Activated CD4-positive, alpha-beta T cell treated with anti-CD3 and anti-CD28 coated beads for 24 hours (primary cell): ENCODE measurements around the gene CELA2B.
"Not testable (repeated sequence)": the region's sequence is repeated elsewhere in the genome, so short reads cannot be mapped to it uniquely, and the experiment has no call there.

Experiments
- DNase-seq, 2 donors: peaks; one replicate each; pipeline ENCODE4 v3.0.0-alpha.2; 2020; ENCODE audit warnings: low read depth in 2 of 2

Gene CELA2B

DNA sequence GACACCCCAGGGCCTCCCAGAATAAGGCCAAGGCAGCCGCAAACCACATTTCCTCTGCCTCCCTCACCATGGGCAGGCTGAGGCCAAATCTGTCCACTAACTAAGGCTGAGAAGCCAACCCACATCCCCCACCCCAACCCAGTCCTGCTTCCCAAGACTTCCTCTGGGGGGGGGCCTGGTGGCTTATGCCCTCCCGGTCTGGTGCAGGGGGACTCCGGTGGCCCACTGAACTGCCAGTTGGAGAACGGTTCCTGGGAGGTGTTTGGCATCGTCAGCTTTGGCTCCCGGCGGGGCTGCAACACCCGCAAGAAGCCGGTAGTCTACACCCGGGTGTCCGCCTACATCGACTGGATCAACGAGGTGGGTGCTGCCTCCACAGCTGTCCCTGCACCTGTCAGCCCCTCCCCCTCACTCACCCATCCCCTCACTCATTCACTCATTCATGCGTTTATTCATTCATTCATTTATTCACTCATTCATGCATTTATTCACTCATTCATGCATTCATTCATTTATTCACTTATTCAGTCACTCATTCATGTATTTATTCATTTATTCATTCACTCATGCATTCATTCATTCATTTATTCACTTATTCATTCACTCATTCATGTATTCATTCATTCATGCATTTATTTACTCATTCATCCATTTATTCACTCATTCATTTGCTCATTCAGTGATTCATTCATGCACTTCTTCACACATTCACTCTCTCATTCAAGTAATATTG is 30.3 kb upstream of the CELA2B start:
- no peak for DNase-seq

DNA sequence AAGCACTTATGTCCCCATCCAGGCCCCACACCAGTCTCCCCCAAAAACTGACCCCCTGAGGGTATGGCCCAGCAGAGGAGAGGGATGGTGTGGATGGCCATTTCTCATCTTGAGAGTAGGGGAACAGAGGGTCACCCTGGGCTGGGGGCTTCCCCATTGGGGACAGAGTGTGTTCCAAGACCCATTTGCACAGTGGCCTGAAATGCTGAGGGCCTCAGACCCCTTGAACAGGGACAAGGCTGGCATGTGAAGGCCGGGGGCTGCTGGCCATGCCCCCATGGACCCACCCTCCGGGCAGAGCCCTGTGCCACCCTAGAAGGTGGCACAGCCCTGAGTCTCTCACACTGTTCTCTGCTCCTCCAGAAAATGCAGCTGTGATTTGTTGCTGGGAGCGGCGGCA is 29.7 kb upstream of the CELA2B start:
- DNase-seq, result no peak

GRCh38 chr1:15448877-15449462 is 26.9 kb upstream of the CELA2B start:
- DNase-seq, result no peak

GRCh38 chr1:15449567-15449966 is 26.3 kb upstream of the CELA2B start:
- DNase-seq, result no peak

- no peak for DNase-seq
Measured at GRCh38 chr1:15451014-15451722, 24.7 kb upstream of the CELA2B start.

DNA sequence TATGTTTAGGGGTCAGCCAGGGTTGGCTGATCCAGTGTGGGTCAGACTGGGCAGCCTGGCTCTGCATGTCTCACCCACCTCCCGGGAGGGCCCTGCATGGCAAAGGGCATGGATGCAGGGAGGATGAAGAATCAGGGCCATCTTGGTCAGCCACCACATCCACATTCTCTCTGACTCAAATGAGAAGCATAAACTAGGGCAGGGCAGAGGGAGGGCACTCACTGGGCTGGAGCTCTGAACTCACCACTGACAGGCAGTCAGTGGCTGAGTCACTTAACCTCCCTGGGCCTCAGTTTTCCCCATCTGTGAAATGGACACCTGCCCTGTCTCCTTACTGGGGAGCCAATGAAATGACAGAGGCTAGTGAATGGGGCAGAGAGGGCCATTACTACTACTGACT is 23.7 kb upstream of the CELA2B start:
- no peak for DNase-seq

DNA sequence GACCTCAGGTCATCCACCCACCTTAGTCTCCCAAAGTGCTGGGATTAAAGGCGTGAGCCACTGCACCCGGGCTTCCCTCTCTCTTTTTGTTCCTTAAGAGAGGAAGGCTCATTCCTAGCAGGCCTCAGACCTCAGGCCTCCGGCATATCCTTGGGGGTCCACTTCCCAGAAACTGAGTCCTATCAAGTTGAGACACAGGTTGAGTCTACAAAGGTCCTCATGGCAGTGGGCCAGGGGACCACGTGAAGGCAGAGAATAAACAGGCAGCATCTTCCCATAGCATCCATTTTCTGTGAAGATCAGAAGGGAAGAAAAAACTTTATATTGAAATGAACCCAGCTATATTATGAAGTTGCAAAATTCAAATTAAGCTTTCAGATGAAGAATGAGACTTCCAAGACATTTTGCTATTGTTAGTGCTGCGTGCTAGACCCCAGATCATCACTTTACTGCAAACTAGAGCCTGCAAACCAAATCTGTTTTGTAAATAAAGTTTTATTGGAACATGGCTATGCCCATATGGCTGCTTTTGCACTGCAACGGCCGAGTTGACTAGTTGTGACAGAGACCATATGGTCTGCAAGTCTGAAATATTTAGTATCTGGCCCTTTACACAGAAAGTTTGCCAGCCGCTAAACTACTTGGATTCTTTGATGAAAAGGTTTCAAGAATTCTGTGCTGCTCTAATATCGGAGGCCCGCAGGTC is 22.9 kb upstream of the CELA2B start:
- DNase-seq, result no peak

DNA sequence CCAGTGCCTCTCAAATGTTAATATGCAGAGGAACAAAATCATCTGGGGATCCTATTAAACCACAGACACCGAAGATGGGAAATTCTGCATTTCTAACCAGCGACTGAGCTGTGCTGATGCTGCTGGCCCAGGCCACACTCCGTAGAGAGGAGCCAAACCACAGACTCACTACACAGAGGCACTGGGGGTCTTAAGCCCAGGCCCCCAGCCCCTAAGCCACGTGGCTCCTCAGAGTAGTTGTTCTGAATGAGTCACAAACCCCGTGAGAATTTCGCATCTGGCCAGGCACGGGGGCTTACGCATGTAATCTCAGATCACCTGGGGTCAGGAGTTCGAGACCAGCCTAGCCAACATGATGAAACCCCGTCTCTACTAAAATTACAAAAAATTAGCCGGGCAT is 22.2 kb upstream of the CELA2B start:
- DNase-seq, result no peak

GRCh38 chr1:15454256-15454655 is 21.6 kb upstream of the CELA2B start:
- no peak for DNase-seq

DNA sequence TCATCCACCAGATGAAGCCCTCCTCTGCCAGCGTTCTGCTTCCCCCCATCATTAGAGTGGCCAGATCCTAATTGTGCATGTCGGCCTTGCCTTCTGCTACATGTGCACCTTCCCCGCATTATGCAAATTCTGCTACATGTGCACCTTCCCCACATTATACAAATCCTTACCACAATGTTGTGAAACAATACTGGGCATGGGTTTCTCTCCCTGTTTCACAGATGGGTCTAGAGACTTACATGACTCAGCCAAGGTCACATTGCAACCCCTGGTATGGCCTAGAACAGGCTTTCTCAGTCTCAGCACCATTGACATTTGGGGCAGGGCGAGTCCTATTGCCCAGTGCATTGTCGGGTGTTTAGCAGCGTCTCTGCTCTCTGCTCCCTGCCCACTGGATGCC is 20.4 kb upstream of the CELA2B start:
- DNase-seq, result no peak

- DNase-seq, result no peak
Measured at GRCh38 chr1:15456313-15456954, 19.5 kb upstream of the CELA2B start, which contains the start of gene CELA2A. CELA2A (plus strand) TSS chr1:15456732; CDS start chr1:15456754, 22 bp downstream.

DNA sequence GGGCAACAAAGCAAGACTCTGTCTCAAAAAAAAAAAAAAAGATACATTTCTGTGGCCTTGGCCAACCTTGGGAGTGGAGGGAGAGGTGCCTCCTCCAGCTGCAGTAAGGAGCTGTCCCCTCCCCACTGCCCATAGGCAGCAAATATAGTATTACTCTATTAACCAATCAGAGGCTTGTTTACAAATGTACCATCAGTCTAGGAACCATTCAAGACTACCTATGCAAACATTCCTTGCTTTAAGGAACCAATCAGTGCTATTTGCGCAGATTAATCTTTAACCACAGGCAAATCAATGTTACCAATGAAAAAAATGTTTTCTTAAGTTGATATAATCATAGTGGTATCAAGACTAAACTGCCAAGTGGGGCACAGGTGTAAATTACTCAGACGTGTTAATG is 18.3 kb upstream of the CELA2B start:
- no peak for DNase-seq

DNA sequence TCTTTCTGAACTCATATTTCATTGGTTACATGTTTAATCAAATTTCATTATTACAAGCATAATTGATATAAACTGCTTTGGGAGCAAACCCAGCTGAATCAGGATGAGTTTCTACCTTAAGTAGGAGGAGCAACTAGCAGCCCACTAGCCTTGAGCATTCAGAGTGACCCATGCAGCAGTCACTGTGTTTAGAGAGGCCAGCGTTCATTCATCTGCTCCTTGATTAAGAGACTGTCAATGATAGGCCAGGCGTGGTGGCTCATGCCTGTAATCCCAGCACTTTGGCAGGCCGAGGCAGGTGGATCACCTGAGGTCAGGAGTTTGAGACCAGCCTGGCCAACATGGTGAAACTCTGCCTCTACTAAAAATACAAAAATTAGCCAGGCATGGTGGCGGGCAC is 17.5 kb upstream of the CELA2B start:
- not testable (repeated sequence) for DNase-seq

DNA sequence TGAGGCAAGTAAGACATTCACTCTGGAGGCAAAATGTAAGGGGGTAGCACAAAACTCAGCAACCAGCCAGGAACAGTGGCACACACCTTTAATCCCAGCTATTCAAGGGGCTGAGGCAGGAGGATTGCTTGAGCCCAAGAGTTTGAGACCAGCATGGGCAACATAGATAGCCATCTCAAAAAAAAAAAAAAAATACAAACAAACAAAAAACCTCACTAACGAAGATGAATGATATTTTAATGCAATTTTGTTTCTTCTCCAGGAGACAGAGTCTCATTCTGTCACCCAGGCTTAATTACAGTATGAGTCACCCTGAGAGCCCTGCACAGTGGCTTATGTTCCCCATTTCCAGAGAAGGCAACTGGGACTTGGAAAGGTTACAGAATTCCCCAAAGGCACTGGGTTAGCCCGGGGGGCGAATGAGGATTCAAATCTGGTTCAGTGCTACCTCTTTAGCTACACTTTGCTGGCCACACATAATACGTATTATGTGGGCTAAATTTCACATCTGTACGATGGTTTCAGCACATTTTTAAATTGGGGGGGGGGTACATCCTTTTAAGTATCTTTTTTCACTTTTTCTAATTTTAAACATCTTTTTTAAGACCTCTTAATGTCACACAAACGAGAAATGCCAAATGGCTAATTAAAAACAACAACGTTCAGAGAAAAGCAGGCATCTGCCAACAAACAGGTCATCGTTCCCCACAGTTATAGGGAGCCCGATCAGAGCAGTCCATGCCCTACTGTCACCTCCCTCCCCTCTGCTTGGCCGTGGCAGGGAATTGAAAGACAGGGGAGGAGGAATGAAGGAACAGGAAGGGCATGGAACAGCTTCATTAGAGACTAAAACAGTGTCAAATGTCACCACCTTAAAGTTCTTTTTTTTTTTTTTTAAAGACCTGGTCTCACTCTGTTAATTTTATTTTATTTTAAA is 15.9 kb upstream of the CELA2B start:
- no peak for DNase-seq

GRCh38 chr1:15460708-15461095 is 15.2 kb upstream of the CELA2B start:
- DNase-seq, result no peak

GRCh38 chr1:15463064-15463800 is 12.7 kb upstream of the CELA2B start:
- not testable (repeated sequence) for DNase-seq

GRCh38 chr1:15463926-15464322 is 12.0 kb upstream of the CELA2B start:
- not testable (repeated sequence) for DNase-seq

DNA sequence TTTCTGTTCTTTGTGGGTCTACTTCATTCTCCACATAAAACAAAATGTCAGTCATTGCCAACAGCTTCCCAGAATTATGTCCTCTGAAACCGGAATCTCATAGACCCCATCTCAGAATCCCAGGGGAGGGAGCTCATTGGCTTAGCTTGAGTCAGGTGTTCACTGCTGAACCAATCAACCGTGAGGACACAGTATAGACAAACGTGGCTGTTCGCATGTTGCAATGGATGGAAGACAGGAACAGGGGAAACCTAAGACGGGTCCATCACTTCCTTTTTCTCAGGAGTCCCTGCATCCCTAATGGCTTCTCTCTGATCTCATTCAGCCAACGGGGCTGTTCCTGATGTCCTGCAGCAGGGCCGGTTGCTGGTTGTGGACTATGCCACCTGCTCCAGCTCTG is 10.2 kb upstream of the CELA2B start:
- DNase-seq, result no peak

GRCh38 chr1:15466955-15467625 is 8.8 kb upstream of the CELA2B start:
- not testable (repeated sequence) for DNase-seq
